Endothelial cell of umbilical vein (primary cell): ENCODE results near the gene PKP4. TPM values are rescaled to one million over a fixed set of nuclear protein-coding genes. Genes with fewer than 3 reads are reported as not detected.
A peak's percentile ranks its signal among the peaks of the same experiment; 100 is the strongest.

Source experiments
- BruUV-seq: library from RNA; stranded (reverse); fragments of 400-500 nt; replicated peaks from 2 replicates; lab custom pipeline; 2021; lab: Mats Ljungman, UMichigan
- CTCF ChIA-PET: fragments of 300-600, 350-600 bp; sonication (Branson Sonifier 250); formaldehyde crosslinking; loops from one replicate; lab custom pipeline; 2021; ENCODE audit warnings: antibody characterized with exemption, inconsistent platforms; lab: Charles Lee
- POLR2A ChIA-PET: fragments of 300-600, 350-600 bp; sonication (Branson Sonifier 250); formaldehyde crosslinking; loops from one replicate; lab custom pipeline; 2021; ENCODE audit warnings: antibody characterized with exemption, inconsistent platforms; lab: Charles Lee
- DNase-seq: peaks from one replicate; pipeline ENCODE4 v3.0.0-alpha.2; 2011; ENCODE audit warnings: low read depth, low spot score
- FAIRE-seq: peaks from 2 replicates; lab custom pipeline; 2011; peaks lifted over from hg19 to GRCh38; lab: Jason Lieb, UNC
- H2AFZ ChIP-seq: 2 replicates; pipeline ENCODE4 v1.6.0; 2012; ENCODE audit warnings: low read depth, low read length, control low read depth, inconsistent platforms
- H3K27ac ChIP-seq: 2 replicates; pipeline ENCODE4 v1.5.1; 2011; ENCODE audit warnings: low read depth, mild to moderate bottlenecking, control low read depth, low read length, moderate library complexity; ENCODE audit not compliant: insufficient read depth
- H3K27me3 ChIP-seq, 2 experiments: 2 replicates each; pipeline versions ENCODE4 v1.6.0 to v1.6.1; 2011; ENCODE audit warnings: low read length in 2 of 2, mixed read lengths in 1 of 2; ENCODE audit not compliant: control insufficient read depth in 2 of 2, insufficient read depth in 2 of 2
- H3K36me3 ChIP-seq, 2 experiments: 2 replicates in 1 of 2; 3 replicates in 1 of 2; pipeline ENCODE4 v1.5.1; 2011; ENCODE audit warnings: low read length in 2 of 2, mild to moderate bottlenecking in 1 of 2, moderate library complexity in 1 of 2; ENCODE audit not compliant: control insufficient read depth in 2 of 2, insufficient read depth in 2 of 2; ENCODE audit errors: extremely low read depth in 1 of 2
- H3K4me1 ChIP-seq: 3 replicates; pipeline ENCODE4 v1.5.1; 2011; ENCODE audit warnings: mild to moderate bottlenecking, low read length; ENCODE audit not compliant: control insufficient read depth, insufficient read depth; ENCODE audit errors: extremely low read depth
- H3K4me2 ChIP-seq: 2 replicates; pipeline ENCODE4 v1.6.1; 2011; ENCODE audit warnings: low read length, control low read depth, mixed read lengths; ENCODE audit not compliant: insufficient read depth
- H3K4me3 ChIP-seq, 3 experiments: fragments of 200-600 bp in 1 of 3; sonication (generic), shearing (Covaris generic) in 1 of 3; replicated peaks in 1 of 3; 2 replicates each; pipeline ENCODE4 v1.5.1; 2011 to 2016; ENCODE audit warnings: control low read depth in 3 of 3, low read length in 3 of 3, mild to moderate bottlenecking in 2 of 3, inconsistent platforms in 1 of 3, low read depth in 1 of 3, moderate library complexity in 1 of 3; ENCODE audit not compliant: insufficient read depth in 1 of 3
- H3K79me2 ChIP-seq: 2 replicates; pipeline ENCODE4 v1.6.0; 2012; ENCODE audit warnings: low read length, inconsistent platforms; ENCODE audit not compliant: control insufficient read depth, insufficient read depth
- H3K9ac ChIP-seq: replicated peaks from 2 replicates; pipeline ENCODE3; 2011; ENCODE audit warnings: low read length, control low read depth; ENCODE audit not compliant: insufficient read depth; ENCODE audit errors: extremely low read depth
- H3K9me1 ChIP-seq: replicated peaks from 3 replicates; pipeline ENCODE4 v1.6.0; 2011; ENCODE audit warnings: mild to moderate bottlenecking, low read length; ENCODE audit not compliant: control insufficient read depth, insufficient read depth; ENCODE audit errors: extremely low read depth
- H3K9me3 ChIP-seq: replicated peaks from 2 replicates; pipeline ENCODE4 v1.5.1; 2012; ENCODE audit warnings: low read length, inconsistent platforms; ENCODE audit not compliant: control insufficient read depth, insufficient read depth
- H4K20me1 ChIP-seq: replicated peaks from 2 replicates; pipeline ENCODE3; 2011; ENCODE audit warnings: mild to moderate bottlenecking, low read length; ENCODE audit not compliant: control insufficient read depth, insufficient read depth; ENCODE audit errors: extremely low read depth
- CTCF ChIP-seq, 2 donors: IDR thresholded peaks; 1 replicate in 1 of 2; 2 replicates in 1 of 2; pipeline ENCODE4 v1.5.1; 2011; ENCODE audit warnings: low read length in 2 of 2, mild to moderate bottlenecking in 2 of 2, moderate library complexity in 2 of 2, control low read depth in 1 of 2, inconsistent platforms in 1 of 2, low read depth in 1 of 2; ENCODE audit not compliant: insufficient read depth in 1 of 2; ENCODE audit errors: extremely low read depth in 1 of 2
- EZH2 ChIP-seq: IDR thresholded peaks from 2 replicates; pipeline ENCODE4 v1.6.1; 2012; ENCODE audit warnings: borderline replicate concordance, low read depth, mild to moderate bottlenecking, moderate library complexity, low read length, inconsistent platforms; ENCODE audit not compliant: severe bottlenecking
- FOS ChIP-seq: IDR thresholded peaks from 2 replicates; pipeline ENCODE4 v1.6.1; 2011; ENCODE audit warnings: mild to moderate bottlenecking, low read length, moderate library complexity, borderline replicate concordance; ENCODE audit not compliant: insufficient read depth
- JUN ChIP-seq: IDR thresholded peaks from 2 replicates; pipeline ENCODE4 v1.6.1; 2011; ENCODE audit warnings: borderline replicate concordance, low read depth; ENCODE audit not compliant: insufficient read length, insufficient read depth
- POLR2A ChIP-seq: IDR thresholded peaks from 2 replicates; pipeline ENCODE4 v1.6.1; 2012; ENCODE audit warnings: low read depth, mild to moderate bottlenecking, control low read depth, low read length
- dilution Hi-C: fragments of 300-500 bp; cut with MboI; formaldehyde crosslinking; loops from one replicate; pipeline ENCODE4 v1.15.0; 2019; ENCODE audit warnings: low sequenced_read_pairs; ENCODE audit not compliant: extremely low pct_ligation_motif_present
- intact Hi-C: fragments of 100-400 bp; cut with micrococcal nuclease; formaldehyde crosslinking; loops from one replicate; pipeline ENCODE4 v1.10.0; 2022
- polyA plus RNA-seq, 4 experiments: library from polyadenylated mRNA; depleted of rRNA in 3 of 4; stranded (reverse) in 3 of 4; unstranded in 1 of 4; fragments of >200 nt; gene quantifications; 2 replicates each; pipeline versions ENCODE4 v1.2.1 to v1.2.3, GENCODE V29; 2011 to 2012; ENCODE audit warnings: missing spikeins in 1 of 4
- total RNA-seq: library from RNA; stranded (reverse); gene quantifications from 2 replicates; pipeline ENCODE4 v1.2.3, GENCODE V29; 2021

Gene PKP4
- total and polyA plus RNA-seq, 2 donors (not counting 3 experiments of a cell fraction or from before 2014, with no cell fraction given) = 35.4 to 68.5 TPM

DNA sequence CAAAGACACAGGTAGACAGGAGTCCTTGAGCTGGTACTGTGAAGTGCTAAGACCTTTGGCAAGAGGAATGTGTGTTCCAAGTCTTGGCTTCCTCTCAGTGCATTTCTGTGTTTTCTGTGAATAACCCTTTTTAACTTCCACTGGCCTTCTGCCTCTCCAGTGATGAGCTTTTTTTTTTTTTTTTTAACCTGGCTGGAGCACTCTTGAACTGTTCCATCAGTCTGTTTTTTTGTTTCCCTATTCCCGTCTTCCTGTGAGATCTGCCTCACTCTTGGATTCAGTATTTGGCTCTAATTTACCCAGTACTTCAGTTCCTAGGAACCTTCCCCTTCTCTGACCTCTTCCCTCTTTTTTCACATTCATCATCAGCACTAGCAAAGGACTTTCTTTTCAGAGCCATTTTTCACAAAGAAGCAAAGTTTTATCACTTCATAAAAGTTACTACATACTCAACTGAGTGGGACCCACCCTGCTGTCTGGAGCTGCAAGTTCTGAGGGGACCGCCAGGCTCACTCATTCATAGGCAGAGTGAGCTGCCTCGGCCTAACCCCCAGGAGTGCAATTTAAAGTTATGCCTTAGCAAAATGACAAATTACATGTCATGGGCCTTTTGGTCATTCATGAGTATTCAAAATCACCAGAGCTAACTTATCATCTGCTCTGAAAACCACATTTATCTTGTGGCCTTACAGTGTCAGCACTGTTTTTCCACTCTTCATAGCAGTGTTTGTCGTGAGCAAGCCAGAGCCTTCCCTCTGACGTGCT, 211.4 kb downstream of the PKP4 start:
- H3K9me1 ChIP-seq = no peaks in the 10 kb centered on the region
- no TSS peak for BruUV-seq
- no peak for FAIRE-seq
- H3K27ac ChIP-seq = peak overlapping the region; percentile 82
- H2AFZ ChIP-seq = peak overlapping the region; percentile 14
- H3K27me3 ChIP-seq = no peaks in the 10 kb centered on the region
- peaks cover 3 to 7% of the 10 kb centered on the region in 2 experiments for H3K36me3 ChIP-seq
- H3K4me1 ChIP-seq = peaks cover 34% of the 10 kb centered on the region
- ChIA-PET CTCF (interaction anchor here (0.9 to 3.1 kb wide), 14 partner anchors 9 to 644 kb away, joined by 3 to 15 read pairs (median 6); partner anchors contain the start of genes CCDC148 and PKP4), POLR2A (interaction anchor here (0.5 to 1.7 kb wide), 6 partner anchors 18 to 815 kb away, joined by 3 to 6 read pairs (median 4); no protein-coding TSS in a partner anchor)
- H3K9me3 ChIP-seq = no peaks in the 10 kb centered on the region
- TF ChIP-seq FOS = no peak
- no peak for TF ChIP-seq JUN
- TF ChIP-seq CTCF (IDR thresholded peaks at IDR 0.05; ENCODE audit: extremely low read depth in 1 of 2, insufficient read depth in 1 of 2, low read depth in 1 of 2, low read length in 2 of 2) = no peak
- dilution Hi-C loops (no loop called here), intact Hi-C loops (no loop called here)
- peak overlapping the region; percentile 46 for H3K9ac ChIP-seq
- H4K20me1 ChIP-seq = no peaks in the 10 kb centered on the region
- H3K4me3 ChIP-seq = no peak overlapping the region
- DNase-seq = peak; percentile 49
- H3K79me2 ChIP-seq = no peaks in the 10 kb centered on the region
- H3K4me2 ChIP-seq = peak overlapping the region; percentile 81

- Histone ChIP-seq H3K79me2 (no peaks in the 10 kb centered on the region), H3K9me3 (no peaks in the 10 kb centered on the region), H2AFZ (no peak overlapping the region), H3K4me3 (no peak overlapping the region), H3K4me1 (peaks cover 34% of the 10 kb centered on the region), H3K9ac (no peak overlapping the region), H3K27me3 (no peaks in the 10 kb centered on the region), H3K4me2 (no peak overlapping the region), H3K27ac (no peak overlapping the region), H3K36me3 (peaks cover 3 to 9% of the 10 kb centered on the region in 2 experiments), H4K20me1 (no peaks in the 10 kb centered on the region), H3K9me1 (no peaks in the 10 kb centered on the region)
- TF ChIP-seq JUN (no peak), CTCF (IDR thresholded peaks at IDR 0.05; ENCODE audit: extremely low read depth in 1 of 2, insufficient read depth in 1 of 2, low read depth in 1 of 2, low read length in 2 of 2) (no peak), EZH2 (no peak), FOS (no peak), POLR2A (no peak)
- ChIA-PET POLR2A (no interaction called here), CTCF (no interaction called here)
- intact Hi-C loops (no loop called here), dilution Hi-C loops (no loop called here)
- no TSS peak for BruUV-seq
- DNase-seq (no peak), FAIRE-seq (no peak)
These were observed 213.5 kb downstream of the PKP4 start for GRCh38 chr2:158670292-158670691.
